GM19025 (cell line): ENCODE measurements around the gene DNAH2.
"Not testable (repeated sequence)": the region's sequence is repeated elsewhere in the genome, so short reads cannot be mapped to it uniquely, and the experiment has no call there.

ENCODE experiments used
- ATAC-seq: cut with Tn5 transposase; IDR thresholded peaks from one replicate; pipeline ENCODE4 v1.9.1; 2021; ENCODE audit warnings: mild to moderate bottlenecking, low read depth, moderate library complexity; ENCODE audit not compliant: unreplicated experiment

The DNAH2 gene

DNA sequence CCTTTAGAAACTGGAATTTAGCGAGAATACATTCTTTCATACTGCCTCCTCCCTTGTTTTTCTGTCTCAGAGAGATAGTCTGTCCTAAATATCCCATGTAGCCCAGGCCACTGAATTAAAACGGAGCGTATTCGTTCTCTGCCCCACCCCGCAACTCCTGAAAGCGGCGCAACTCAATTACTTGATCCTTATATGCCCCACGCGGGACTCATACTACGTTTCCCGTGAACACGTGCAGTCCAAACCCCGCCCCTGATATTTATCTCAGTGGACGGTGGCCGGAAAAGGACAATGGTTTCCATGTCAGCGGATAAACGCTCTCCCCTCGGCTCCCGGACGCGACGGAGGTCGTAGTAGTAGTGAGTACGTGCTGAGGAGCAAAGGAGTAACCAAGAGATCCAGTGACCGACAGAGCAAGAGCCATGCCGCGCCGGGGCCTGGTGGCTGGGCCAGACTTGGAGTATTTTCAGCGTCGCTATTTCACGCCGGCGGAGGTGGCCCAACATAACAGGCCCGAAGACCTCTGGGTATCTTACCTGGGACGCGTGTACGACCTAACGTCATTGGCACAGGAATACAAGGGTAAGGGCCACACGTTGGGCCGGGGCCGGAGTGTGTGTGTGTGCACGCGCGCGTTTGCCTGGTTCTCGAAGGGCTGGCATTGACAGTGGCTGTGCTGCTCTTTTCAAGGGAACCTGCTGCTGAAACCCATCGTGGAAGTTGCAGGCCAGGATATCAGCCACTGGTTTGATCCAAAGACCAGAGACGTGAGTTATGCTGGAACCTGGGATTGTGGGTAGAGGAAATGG lies 140.4 kb downstream of the DNAH2 start, which contains the start of gene CYB5D1:
CYB5D1 (plus strand) TSS at position 291 of the 809 bp plus-strand sequence; CDS start at position 423, 132 bp downstream.
- peak; percentile 25 for ATAC-seq

DNA sequence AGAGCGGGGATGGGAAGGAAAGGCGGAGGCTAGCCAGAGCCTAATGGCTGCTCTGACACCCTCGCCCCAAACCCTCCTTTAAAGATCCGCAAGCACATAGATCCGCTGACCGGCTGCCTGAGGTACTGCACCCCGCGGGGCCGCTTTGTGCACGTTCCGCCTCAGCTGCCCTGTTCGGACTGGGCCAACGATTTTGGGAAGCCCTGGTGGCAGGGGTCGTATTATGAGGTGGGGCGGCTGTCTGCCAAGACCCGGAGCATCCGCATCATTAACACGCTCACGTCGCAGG lies 140.9 kb downstream of the DNAH2 start:
- ATAC-seq, result no peak

DNA sequence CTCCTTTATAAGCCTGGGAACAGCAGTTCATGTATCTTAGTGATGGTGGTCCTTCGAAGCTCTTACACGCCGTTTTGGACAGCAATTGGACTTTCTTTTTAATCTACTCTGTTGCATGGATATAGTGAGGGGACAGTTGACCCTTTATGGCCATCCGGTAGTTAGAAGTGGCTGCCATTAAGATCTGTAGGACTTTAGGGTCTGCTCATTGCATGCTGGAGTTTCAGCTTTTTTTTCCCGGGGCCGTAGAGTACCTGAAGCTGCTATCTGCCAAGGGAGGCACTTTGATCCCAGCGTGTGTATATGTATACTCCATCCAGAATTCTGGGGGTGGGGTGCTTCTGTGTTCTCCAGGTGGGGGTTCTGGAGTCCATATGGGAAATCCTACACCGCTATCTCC lies 141.5 kb downstream of the DNAH2 start:
- ATAC-seq, result no peak

DNA sequence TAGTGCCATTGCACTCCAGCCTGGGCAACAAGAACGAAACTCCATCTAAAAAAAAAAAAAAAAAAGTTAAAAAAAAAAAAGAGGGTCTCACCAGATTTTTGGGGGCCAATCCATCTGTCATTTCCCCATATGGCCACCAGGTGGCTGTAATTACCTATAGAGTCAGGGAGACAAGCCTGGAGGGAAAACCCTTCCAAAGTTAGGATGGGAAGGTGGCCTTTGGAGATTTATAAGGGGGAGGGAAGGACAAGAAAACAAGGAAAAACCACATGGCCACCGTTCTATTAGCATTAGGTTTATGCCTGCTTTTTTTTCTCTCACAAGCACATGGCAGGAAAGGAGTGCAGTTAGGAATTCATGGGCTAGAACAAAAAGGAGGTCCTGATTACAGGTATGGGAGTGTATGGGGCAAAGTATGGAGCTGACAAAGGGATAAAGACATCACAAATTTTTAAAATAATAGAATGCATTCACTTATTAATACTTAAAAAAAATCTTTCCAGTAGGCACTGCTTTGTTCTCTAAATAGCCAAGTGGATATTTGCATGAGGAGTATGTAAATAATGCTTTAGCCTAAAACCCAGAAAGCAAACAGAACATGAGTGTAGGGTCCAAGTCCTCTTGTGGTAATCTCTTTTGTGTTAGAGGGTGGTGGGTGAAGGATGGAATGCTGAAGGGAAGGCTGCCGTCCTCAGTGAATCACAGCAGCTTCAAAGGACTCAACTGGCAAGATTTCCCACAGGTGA lies 145.3 kb downstream of the DNAH2 start:
- no peak for ATAC-seq

DNA sequence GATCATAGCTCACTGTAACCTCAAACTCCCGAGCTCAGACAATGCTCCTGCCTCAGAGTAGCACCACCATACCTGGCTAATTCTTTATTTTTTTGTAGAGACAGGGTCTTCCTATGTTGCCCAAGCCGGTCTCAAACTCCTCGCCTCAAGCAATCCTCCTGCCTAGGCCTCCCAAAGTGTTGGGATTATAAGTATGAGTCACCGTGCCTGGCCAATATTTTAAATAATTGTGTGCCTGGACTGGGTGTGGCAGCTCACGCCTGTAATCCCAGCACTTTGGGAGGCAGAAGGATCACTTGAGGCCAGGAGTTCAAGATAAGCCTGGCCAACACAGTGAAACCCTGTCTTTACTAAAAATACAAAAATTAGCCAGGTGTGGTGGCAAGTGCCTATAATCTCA lies 146.8 kb downstream of the DNAH2 start:
- not testable (repeated sequence) for ATAC-seq

DNA sequence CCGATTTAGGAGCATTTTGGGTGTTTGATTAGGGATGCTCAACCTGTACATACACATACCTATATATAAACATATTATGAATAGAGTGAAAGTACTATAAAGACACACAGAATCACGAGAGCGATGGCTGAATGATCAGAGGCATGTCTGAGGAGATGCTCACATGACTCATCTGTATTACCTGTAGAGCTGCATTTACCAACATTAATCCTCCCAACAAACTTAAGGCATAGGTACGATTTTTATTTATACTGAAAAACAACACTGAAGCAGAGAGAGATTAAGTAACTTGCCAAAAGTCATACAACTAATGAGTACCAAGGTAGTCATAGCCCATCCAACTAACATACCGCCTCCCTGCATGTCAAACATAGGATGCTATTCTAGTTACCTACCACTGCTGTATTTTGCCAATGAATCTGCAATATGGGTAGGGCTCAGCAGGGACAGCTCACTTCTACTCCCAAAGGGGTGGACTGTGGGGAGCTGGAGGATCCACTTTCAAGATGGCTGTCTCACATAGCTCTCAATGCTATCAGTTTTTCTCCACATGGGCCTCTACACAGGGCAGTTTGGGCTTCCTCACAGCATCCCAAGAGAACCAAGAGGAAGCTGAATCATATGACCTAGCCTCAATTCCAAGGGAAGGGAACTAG lies 147.6 kb downstream of the DNAH2 start:
- ATAC-seq, result no peak

DNA sequence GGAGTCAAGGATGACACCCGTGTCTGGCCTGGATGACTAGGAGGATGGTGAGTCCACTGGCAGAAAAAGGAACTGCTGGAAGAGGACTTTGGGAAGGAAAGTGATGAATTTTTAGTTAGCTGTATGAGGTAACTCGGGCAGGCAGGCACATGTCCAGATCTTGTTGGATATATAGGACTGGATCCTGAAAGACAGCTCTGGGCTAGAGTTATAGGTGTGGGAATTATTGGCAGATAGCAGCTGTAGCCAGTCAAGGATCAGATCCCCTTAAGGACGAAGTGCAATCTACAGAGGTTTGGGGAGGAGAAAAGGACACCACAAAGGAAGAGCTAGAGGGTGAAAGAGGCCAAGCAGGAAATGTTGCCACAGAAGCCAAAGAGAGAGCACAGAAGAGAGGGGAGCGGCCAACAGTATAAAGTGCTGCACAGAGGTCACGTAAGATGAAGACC lies 150.4 kb downstream of the DNAH2 start:
- ATAC-seq, result no peak

DNA sequence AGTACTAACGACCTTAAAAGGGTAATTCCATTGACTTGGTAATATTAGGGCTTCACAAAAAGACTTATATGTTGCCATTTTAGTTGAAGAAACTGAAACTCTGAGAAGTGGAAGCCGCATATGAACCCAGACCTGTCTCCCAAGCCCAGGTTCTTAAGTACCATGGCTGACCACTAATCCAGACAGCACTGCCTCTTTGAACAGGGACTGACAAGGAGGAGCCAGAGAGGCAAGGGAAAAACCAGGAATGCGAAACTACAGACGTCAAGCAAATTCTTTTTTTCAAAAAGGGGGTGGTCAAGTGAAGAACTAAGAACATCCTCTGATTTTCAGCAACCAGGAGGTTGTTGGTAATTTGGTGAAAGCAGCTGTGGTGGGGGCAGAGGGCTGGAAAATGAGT lies 155.5 kb downstream of the DNAH2 start:
- ATAC-seq, result no peak

DNA sequence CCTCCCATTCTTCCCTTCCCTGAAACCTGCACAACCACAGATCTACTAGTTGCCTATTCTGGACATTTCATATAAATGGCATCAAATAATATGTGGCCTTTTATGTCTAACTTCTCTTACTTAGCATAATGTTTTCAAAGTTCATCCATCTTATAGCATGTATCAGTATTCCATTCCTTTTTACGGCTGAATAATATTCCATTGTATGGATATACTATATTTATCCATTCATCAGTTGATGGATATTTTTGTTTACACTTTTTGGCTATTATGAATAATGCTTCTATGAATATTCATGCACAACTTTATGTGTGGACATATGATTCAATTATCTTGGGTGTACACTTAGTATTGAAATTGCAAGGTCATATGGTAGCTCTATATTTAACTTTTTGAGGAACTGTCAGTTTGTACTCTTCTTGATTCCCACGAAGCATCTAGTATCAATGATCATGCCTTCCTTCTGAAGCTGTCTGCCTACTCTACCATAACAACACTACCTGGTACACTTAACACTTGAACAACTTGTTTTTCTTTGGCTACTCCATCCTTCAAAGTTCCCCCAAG lies 158.3 kb downstream of the DNAH2 start:
- ATAC-seq, result no peak

DNA sequence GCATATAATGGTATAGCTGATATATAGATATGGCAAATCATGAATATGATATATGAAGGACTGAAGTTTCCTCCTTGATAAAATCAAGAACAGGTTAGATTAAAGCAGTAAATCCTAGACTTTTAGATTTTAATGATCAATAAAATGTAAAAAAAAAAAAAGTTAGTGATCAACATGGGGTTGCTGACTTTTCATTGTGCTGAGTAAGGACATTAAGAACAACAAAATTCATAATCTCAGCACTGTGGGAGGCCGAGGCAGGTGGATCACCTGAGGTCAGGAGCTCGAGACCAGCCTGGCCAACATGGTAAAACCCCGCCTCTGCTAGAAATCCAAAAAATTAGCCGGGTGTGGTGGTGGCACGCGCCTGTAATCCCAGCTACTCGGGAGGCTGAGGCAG lies 160.7 kb downstream of the DNAH2 start:
- ATAC-seq, result no peak

DNA sequence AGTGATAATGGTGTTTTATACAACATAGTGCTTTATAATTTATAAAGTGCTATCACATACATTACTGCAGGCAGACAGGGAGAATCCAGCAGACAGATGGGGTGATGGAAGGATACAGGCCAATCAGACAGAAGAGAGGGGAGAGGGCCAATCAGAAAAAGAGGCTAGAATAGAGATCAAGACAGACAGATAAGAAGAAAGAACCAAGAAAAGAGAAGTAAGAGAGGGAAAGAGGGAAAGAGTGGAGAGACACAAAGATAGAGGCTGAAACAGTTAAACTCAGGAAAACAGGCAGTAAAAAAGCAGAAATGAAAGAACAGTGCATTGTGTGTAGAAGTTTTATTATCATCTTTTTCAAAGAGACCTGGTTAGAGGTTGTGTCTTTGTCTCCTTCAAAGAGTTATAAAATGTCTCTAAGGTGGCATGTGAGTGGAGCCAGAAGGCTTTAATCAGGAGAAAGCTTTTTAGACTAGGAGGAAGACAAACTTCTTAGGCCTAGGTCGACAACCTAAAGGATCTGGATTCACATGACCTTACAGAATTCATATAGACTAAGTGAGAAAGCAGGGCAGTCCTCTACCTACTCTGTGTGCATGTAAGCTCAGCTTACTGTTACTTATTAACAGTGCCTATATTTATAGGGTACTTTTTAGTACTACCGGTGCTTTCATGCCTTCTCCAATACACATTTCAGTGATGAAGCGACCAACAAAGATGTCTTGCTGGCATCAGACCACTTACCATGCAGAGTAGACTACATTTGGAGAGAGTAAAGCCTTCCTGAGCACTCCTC lies 162.7 kb downstream of the DNAH2 start:
- ATAC-seq, result no peak

DNA sequence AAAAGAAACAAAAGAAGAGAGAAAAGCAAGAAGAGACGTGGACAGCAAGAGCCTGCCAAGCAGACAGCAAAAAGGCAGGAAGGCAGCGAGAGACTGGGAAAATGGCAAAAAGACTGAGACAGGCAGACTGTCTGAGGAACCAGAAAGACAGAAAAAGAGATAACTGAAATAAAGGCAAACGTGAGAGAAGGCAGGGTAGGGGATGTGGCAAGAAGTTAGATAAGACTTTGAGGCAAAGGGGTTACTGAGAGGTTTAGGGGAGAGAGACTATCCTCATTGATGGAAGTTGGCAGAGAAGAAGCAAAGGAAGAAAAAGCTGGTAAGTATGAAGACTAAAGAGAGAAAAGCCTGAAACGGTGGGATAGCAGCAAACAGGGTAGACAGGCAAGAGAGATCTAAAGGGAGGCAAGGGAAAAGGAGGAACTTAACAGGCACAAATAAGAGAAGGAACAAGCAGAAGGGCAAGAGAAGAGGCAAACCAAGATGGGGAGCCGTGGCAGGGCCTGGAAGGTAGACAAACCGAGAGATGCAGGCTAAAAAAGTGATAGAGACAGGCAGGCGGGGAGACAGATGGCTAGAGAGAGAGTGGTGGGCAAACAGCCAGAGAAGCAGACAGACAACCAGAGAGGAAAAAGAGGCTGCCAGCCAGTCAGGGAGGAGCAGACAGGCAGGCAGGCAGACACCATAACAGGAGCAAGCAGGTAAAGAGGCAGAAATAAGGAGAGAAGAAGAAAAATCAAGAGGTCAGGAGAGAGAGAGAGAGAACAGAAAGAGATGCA lies 163.9 kb downstream of the DNAH2 start:
- ATAC-seq, result no peak

DNA sequence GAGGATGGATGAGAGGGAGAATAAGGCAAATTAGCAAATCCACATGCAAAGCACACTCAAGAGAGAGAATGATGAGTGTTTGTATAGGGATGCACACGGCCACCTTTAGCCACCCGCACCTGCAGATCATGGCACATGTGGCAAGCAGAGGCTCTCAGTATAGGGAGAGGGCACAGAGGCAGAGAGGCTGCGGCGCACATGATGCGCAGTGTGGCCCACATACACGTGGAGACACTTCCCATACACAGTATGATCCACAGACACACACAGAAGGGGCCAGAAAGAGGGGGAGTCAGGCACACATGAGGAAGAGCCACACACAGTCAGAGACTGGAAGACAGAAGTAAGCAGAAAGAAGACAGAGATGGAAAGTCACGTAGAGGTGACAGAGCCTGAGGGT lies 164.5 kb downstream of the DNAH2 start:
- no peak for ATAC-seq

DNA sequence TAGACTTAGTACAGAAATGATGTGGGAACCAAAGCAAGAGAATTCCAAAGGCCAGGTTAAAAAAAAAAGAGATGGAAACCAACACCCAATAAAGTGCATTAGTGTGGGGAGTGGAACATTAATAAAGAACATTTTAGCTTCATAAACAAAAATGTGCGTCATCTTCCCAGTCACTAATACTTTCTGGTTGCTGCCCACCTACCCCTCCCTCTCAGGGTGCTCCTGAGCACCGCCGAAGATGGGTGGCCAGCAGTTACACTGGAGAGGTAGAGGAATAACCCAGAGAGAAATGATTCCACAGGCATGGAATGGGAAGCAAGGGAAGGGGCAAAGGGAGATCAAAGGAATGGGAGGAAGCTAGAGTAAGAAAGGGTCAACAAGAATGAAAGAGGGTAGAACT lies 165.1 kb downstream of the DNAH2 start:
- ATAC-seq, result no peak
